OCI-LY1 (cell line): ENCODE data around the gene TMEM240.

Source experiments
- H2AFZ ChIP-seq: fragments of 200-600 bp; sonication (generic), shearing (Covaris generic); 2 replicates; pipeline ENCODE4 v1.6.0; 2014; ENCODE audit warnings: antibody characterized with exemption, mild to moderate bottlenecking, low read length
- H3F3A ChIP-seq: fragments of 200-600 bp; sonication (generic), shearing (Covaris generic); 2 replicates; pipeline ENCODE4 v1.6.0; 2014; ENCODE audit warnings: mild to moderate bottlenecking, antibody characterized with exemption, low read length, moderate library complexity; ENCODE audit not compliant: insufficient read depth
- H3K27ac ChIP-seq: fragments of 200-600 bp; sonication (generic); 2 replicates; pipeline ENCODE4 v1.5.1; 2014; ENCODE audit warnings: low read length, mixed run types, mild to moderate bottlenecking, low read depth; ENCODE audit not compliant: poor library complexity, severe bottlenecking
- H3K27me3 ChIP-seq: fragments of 200-600 bp; sonication (generic); 2 replicates; pipeline ENCODE4 v1.6.0; 2014; ENCODE audit warnings: antibody characterized with exemption, mild to moderate bottlenecking, low read length, moderate library complexity; ENCODE audit not compliant: insufficient read depth
- H3K36me3 ChIP-seq: fragments of 200-600 bp; sonication (generic); 2 replicates; pipeline ENCODE4 v1.6.1; 2014; ENCODE audit warnings: mild to moderate bottlenecking, antibody characterized with exemption, low read length, moderate library complexity, mixed read lengths; ENCODE audit not compliant: insufficient read depth
- H3K4me1 ChIP-seq: fragments of 200-600 bp; sonication (generic); 2 replicates; pipeline ENCODE4 v1.5.1; 2014; ENCODE audit warnings: mild to moderate bottlenecking, low read length, moderate library complexity; ENCODE audit not compliant: insufficient read depth, severe bottlenecking
- H3K4me2 ChIP-seq: fragments of 200-600 bp; sonication (generic), shearing (Covaris generic); 2 replicates; pipeline ENCODE4 v1.6.1; 2014; ENCODE audit warnings: low read length
- H3K4me3 ChIP-seq: fragments of 200-600 bp; sonication (generic); 2 replicates; pipeline ENCODE4 v1.5.1; 2014; ENCODE audit warnings: low read length, low read depth, mild to moderate bottlenecking, mixed read lengths; ENCODE audit not compliant: poor library complexity, severe bottlenecking
- H3K79me2 ChIP-seq: fragments of 200-600 bp; shearing (Covaris generic); 2 replicates; pipeline ENCODE4 v1.6.1; 2016; ENCODE audit warnings: mixed run types, low read length, mixed read lengths; ENCODE audit not compliant: insufficient read depth
- H3K9ac ChIP-seq: fragments of 200-600 bp; sonication (generic), shearing (Covaris generic); 2 replicates; pipeline ENCODE4 v1.6.1; 2014; ENCODE audit warnings: mild to moderate bottlenecking, low read length, mixed read lengths
- H3K9me2 ChIP-seq: fragments of 200-600 bp; sonication (generic), shearing (Covaris generic); 2 replicates; pipeline ENCODE4 v1.6.1; 2014; ENCODE audit warnings: low read depth, mild to moderate bottlenecking, low read length, mixed read lengths
- H3K9me3 ChIP-seq: fragments of 200-600 bp; shearing (Covaris generic); 2 replicates; pipeline ENCODE4 v1.6.1; 2014; ENCODE audit warnings: low read length, mixed read lengths
- H4K20me1 ChIP-seq: fragments of 200-600 bp; sonication (generic), shearing (Covaris generic); 2 replicates; pipeline ENCODE4 v1.6.0; 2016; ENCODE audit warnings: mild to moderate bottlenecking, low read length; ENCODE audit not compliant: insufficient read depth
- EZH2 ChIP-seq: fragments of 200-600 bp; sonication (generic), shearing (Covaris generic); IDR thresholded peaks from 2 replicates; pipeline ENCODE4 v1.8.0; 2017; ENCODE audit warnings: borderline replicate concordance, mixed run types, mild to moderate bottlenecking, antibody characterized with exemption, low read length, moderate library complexity, mixed read lengths
- TF ChIP-seq, protein P1 (sequence below): fragments of 200-600 bp; sonication (generic), shearing (Covaris generic); IDR thresholded peaks from 2 replicates; pipeline ENCODE4 v1.5.1; 2017; ENCODE audit warnings: mild to moderate bottlenecking, antibody characterized with exemption, low read length, moderate library complexity, mixed read lengths

Gene TMEM240

DNA sequence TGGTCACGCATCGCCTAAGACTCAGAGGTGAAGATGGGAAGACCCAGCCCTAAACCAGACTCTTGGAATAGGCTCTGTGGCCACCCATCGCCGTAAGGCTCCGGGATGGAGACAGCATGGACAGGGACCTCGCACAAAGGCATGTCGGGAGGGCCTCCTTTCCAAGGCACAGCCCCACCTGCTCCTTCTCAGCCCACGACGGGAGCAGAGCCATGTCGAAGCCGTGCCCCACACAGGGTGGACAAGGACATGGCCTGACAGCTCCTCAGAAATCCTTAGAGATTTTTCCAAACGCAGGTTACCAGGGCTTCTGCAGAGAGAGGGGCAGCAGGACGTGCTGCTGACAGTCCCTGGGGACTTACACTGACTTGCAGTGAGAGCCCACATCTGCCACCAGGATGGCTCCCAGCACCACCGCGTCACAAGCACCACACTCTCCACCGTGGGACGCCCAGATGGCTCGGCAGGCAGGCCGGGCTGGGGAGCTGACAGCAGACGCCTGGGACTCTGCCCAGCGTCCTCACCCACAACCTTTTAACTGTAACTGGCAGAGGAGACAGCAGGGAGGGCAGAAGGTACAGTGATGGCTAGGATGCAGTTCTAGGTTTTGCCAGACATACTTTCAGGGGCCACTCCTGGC, 22.3 kb upstream of the TMEM240 start:
- no peak overlapping the region for H3K4me3 ChIP-seq
- H3K27me3 ChIP-seq = no peaks in the 10 kb centered on the region

DNA sequence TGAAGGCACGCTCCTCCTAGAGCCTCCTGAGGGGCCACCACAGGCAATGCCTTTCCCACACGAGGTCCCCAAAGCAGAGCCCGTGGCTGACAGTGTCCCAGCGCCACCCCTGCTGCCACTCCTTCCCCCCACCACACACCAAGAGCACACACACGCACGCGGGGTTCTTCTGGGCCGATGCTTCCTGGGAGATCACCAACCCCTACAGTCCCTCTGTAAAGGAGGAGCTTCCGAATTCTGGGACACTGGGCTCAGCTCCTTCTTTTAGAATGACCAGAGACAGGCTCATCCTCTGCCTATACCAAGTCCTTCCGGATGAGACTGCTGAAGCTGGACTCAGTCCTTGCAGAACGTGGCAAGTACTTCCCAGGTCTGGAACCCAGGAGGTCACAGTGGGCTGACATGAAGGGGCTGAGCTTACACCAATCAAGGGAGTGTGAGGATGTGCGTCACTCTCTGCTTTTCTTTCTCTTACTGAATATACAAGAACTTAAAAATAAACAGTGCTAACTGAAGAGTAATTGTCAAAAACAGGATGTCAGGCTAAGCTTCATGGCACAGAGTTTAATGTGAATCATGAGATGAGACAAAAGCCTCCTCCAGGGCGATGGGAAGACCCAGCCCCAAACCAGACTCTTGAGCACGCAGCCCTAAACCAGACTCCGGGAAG, 21.5 kb upstream of the TMEM240 start:
- TF ChIP-seq, protein P1, sequence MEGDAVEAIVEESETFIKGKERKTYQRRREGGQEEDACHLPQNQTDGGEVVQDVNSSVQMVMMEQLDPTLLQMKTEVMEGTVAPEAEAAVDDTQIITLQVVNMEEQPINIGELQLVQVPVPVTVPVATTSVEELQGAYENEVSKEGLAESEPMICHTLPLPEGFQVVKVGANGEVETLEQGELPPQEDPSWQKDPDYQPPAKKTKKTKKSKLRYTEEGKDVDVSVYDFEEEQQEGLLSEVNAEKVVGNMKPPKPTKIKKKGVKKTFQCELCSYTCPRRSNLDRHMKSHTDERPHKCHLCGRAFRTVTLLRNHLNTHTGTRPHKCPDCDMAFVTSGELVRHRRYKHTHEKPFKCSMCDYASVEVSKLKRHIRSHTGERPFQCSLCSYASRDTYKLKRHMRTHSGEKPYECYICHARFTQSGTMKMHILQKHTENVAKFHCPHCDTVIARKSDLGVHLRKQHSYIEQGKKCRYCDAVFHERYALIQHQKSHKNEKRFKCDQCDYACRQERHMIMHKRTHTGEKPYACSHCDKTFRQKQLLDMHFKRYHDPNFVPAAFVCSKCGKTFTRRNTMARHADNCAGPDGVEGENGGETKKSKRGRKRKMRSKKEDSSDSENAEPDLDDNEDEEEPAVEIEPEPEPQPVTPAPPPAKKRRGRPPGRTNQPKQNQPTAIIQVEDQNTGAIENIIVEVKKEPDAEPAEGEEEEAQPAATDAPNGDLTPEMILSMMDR = no peak
- no peak for TF ChIP-seq EZH2
- no peaks in the 10 kb centered on the region for H3K27me3 ChIP-seq
- peaks cover 52% of the 10 kb centered on the region for H3K36me3 ChIP-seq
- no peaks in the 10 kb centered on the region for H3K9me3 ChIP-seq
- H3K9me2 ChIP-seq = no peaks in the 10 kb centered on the region
- peaks cover 18% of the 10 kb centered on the region for H3K4me1 ChIP-seq
- no peaks in the 10 kb centered on the region for H4K20me1 ChIP-seq
- H2AFZ ChIP-seq = no peak overlapping the region
- no peak overlapping the region for H3K4me3 ChIP-seq
- H3K27ac ChIP-seq = no peak overlapping the region
- no peaks in the 10 kb centered on the region for H3F3A ChIP-seq
- peaks cover 15% of the 10 kb centered on the region for H3K79me2 ChIP-seq
- H3K9ac ChIP-seq = no peak overlapping the region
- no peak overlapping the region for H3K4me2 ChIP-seq

More for the DNA sequence above, 22.3 kb upstream of the TMEM240 start:
- Histone ChIP-seq H4K20me1 (no peaks in the 10 kb centered on the region), H3K9ac (no peak overlapping the region), H3F3A (no peaks in the 10 kb centered on the region), H3K4me2 (no peak overlapping the region), H3K9me2 (no peaks in the 10 kb centered on the region), H3K27ac (no peak overlapping the region), H3K36me3 (peaks cover 58% of the 10 kb centered on the region), H2AFZ (no peak overlapping the region), H3K79me2 (peaks cover 23% of the 10 kb centered on the region), H3K4me1 (peaks cover 11% of the 10 kb centered on the region), H3K9me3 (no peaks in the 10 kb centered on the region)
- TF ChIP-seq, protein P1 = no peak
- TF ChIP-seq EZH2 = no peak

DNA sequence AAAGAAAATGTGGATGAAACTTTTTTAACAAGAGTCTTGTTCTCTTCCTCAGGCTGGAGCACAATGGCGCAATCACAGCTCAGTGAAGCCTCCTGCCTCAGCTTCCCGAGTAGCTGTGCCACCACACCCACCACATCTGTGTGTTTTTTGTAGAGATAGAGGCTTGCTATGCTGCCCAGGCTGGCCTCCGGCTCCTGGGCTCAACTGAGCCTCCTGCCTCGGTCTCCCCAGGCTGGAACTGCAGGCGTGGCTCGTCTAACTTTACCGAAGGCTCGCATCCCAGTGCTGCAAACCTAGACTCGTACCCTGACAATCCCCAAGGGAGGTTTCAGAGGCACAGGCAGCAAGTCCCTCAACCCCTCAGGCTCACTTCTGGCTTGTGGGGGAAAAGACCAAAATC, 19.8 kb upstream of the TMEM240 start:
- Histone ChIP-seq H3K4me3 (no peak overlapping the region), H3K9ac (no peak overlapping the region), H3K9me2 (no peaks in the 10 kb centered on the region), H3F3A (no peaks in the 10 kb centered on the region), H4K20me1 (no peaks in the 10 kb centered on the region), H3K79me2 (no peaks in the 10 kb centered on the region), H2AFZ (no peak overlapping the region), H3K27me3 (no peaks in the 10 kb centered on the region), H3K4me2 (no peak overlapping the region), H3K9me3 (no peaks in the 10 kb centered on the region), H3K4me1 (peaks cover 23% of the 10 kb centered on the region), H3K36me3 (peaks cover 38% of the 10 kb centered on the region), H3K27ac (no peak overlapping the region)
- no peak for TF ChIP-seq EZH2
- TF ChIP-seq, protein P1 = no peak
